Activated CD4-positive, alpha-beta T cell treated with anti-CD3 and anti-CD28 coated beads for 36 hours (primary cell): Measurements from ENCODE around the gene PPM1K. TPM values are rescaled to one million over a fixed set of nuclear protein-coding genes. Genes with fewer than 3 reads are reported as not detected.

ENCODE experiments used
- ATAC-seq: fragments of 200-7000 bp; cut with Tn5 transposase; one replicate; pipeline ENCODE4 v1.10.0; 2021; ENCODE audit warnings: mild to moderate bottlenecking, moderate library complexity
- CTCF ChIA-PET: fragments of 350-600 bp; sonication (Branson Sonifier 250); formaldehyde crosslinking; loops from one replicate; lab custom pipeline; 2021; ENCODE audit warnings: antibody characterized with exemption; lab: Charles Lee
- POLR2A ChIA-PET: fragments of 350-600 bp; sonication (Branson Sonifier 250); formaldehyde crosslinking; loops from one replicate; lab custom pipeline; 2021; ENCODE audit warnings: antibody characterized with exemption, inconsistent platforms; lab: Charles Lee
- DNase-seq: peaks from one replicate; pipeline ENCODE4 v3.0.0-alpha.2; 2020
- H3K27ac Mint-ChIP-seq: one replicate; pipeline ENCODE4 v1.8.0; 2021; ENCODE audit warnings: mixed read lengths
- H3K27me3 Mint-ChIP-seq: one replicate; pipeline ENCODE4 v1.8.0; 2021; ENCODE audit warnings: mixed read lengths
- H3K36me3 Mint-ChIP-seq: one replicate; pipeline ENCODE4 v1.8.0; 2021; ENCODE audit warnings: low read depth, mixed read lengths
- H3K4me1 Mint-ChIP-seq: one replicate; pipeline ENCODE4 v1.8.0; 2021; ENCODE audit warnings: mixed read lengths
- H3K4me3 Mint-ChIP-seq: one replicate; pipeline ENCODE4 v1.8.0; 2021; ENCODE audit warnings: mild to moderate bottlenecking, moderate library complexity, mixed read lengths
- H3K9me3 Mint-ChIP-seq: one replicate; pipeline ENCODE4 v1.8.0; 2021; ENCODE audit warnings: low read depth, mixed read lengths
- intact Hi-C, 2 experiments: fragments of 100-400 bp; cut with DNase I in 1 of 2; cut with micrococcal nuclease in 1 of 2; formaldehyde crosslinking; loops; one replicate each; pipeline versions ENCODE4 v1.14.2 to v1.15.1; 2022 to 2024; cut with DNase I, micrococcal nuclease
- total RNA-seq, 2 experiments: library from RNA; stranded (reverse); gene quantifications; one replicate each; pipeline ENCODE4 v1.2.3, GENCODE V29; 2021

The PPM1K gene
- total RNA-seq, 2 experiments from 2014 or later = 44.2 to 53.4 TPM

DNA sequence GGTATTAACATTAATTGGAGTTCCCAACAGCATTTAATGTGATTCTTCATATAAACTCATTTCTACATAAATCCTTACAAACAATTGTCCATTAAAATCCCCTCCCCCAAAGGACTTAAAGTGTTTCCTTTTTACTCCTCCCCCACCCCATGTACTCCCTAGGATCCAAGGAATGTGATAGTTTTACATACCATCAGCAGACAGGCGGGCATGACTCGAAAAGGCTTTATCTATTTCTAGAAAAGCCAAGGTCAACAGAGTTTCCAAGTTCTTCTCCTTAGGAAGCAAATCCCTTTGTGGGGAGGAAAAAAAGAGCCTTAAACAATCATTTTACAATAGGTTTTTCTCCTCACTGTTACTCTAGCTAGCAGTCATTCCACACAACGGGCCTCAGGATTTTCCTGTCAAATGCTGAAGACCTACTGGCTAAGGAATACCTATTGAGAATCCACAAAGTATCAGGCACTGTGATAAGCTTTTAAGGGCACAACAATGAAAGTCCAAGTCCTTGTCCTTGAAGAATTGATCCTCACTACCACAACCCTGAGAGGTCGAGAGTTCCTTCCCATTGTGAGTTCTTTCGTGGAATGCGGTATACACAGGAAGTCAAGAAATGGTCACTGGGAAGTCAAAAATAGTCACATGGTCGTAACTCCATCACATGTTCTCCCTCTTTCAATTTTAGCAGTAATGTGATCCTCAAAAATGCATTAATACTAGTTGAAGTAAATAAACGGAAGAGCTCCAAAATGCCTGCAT is 7.2 kb downstream of the PPM1K start:
- H3K4me1 Mint-ChIP-seq = peaks cover 43% of the 10 kb centered on the region

DNA sequence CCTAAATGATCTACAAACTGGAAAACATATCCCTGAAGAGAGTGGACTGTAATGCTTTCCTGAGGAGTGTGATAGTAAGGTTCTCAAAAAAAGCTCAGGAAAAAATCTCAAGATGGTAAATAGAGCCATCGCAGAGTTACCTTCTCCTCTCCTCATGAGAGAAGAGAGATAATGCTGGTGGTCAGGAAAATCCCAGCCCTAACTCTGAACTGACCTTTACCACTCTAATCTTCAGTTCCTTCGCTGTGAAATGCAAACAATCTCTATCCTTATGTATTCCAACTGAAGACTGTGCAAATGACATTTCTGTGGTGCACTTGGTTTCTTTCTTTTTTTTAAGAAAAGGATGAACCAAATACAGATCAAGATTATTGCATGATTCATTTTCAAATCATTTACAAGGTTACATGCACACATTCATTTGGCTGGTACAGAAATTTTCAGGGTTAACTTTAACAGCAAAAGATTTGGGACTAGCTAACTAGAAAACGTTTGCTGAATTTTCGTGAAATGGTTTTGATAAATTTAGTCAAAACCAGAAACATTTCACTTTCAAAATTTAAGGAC is 8.3 kb downstream of the PPM1K start:
- H3K4me1 Mint-ChIP-seq = peaks cover 34% of the 10 kb centered on the region
- no peak overlapping the region for H3K27ac Mint-ChIP-seq
- ATAC-seq (no peak), DNase-seq (no peak)
- CTCF ChIA-PET = no interaction called here
- intact Hi-C loops = no loop called here
- POLR2A ChIA-PET = no interaction called here
- H3K27me3 Mint-ChIP-seq = no peaks in the 10 kb centered on the region
- no peaks in the 10 kb centered on the region for H3K9me3 Mint-ChIP-seq
- no peak overlapping the region for H3K4me3 Mint-ChIP-seq
- H3K36me3 Mint-ChIP-seq = peaks cover 37% of the 10 kb centered on the region

More for the DNA sequence above, 7.2 kb downstream of the PPM1K start:
- H3K9me3 Mint-ChIP-seq = no peaks in the 10 kb centered on the region
- ChIA-PET CTCF (no interaction called here), POLR2A (no interaction called here)
- DNase-seq = no peak
- no peaks in the 10 kb centered on the region for H3K27me3 Mint-ChIP-seq
- intact Hi-C loops = no loop called here
- H3K36me3 Mint-ChIP-seq = peaks cover 43% of the 10 kb centered on the region
- H3K4me3 Mint-ChIP-seq = no peak overlapping the region
- ATAC-seq = no peak
- H3K27ac Mint-ChIP-seq = no peak overlapping the region

DNA sequence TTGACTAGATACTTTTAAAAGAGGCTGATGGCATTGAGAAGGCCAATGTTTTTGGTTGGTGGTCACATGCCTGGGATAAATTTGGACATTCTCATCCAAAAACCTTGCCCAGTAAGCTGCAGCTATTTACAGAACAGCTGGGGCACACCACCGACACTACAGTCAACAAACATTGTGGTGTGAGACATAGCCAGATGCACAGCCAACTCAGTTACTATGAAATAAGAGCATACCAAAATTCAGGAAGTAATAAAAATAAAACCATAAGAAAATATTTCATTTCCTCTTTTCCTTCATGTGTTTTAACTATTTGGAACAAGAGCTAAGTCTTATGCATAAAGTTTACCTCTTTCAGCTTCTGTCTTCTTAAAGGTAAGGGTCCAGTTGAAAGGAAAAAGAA is 8.8 kb downstream of the PPM1K start:
- intact Hi-C loops = no loop called here
- ATAC-seq (no peak), DNase-seq (no peak)
- Mint-ChIP-seq H3K27ac (no peak overlapping the region), H3K36me3 (peaks cover 38% of the 10 kb centered on the region), H3K4me3 (no peak overlapping the region), H3K9me3 (no peaks in the 10 kb centered on the region), H3K4me1 (peaks cover 32% of the 10 kb centered on the region), H3K27me3 (no peaks in the 10 kb centered on the region)
- ChIA-PET POLR2A (no interaction called here), CTCF (no interaction called here)

DNA sequence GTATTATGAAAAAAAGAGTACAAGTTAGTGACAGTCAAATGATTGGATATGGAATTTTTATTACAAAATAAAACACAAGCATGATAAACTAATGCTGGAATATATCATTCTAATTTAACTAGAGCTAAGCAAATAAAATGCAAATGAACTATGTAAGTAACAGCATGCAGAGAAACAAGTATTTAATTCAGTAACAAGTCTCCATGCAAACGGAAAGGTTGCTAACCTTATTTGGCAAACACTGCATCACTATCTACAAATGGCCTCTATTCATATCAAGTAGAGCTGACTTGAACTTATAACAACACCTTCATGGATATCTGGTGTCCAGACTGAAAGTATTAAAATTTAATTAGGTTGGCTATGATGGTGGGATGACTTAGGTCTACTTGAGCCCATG is 15.4 kb downstream of the PPM1K start:
- Mint-ChIP-seq H3K27me3 (no peaks in the 10 kb centered on the region), H3K27ac (no peak overlapping the region), H3K4me1 (no peaks in the 10 kb centered on the region), H3K36me3 (peaks cover 16% of the 10 kb centered on the region), H3K4me3 (no peak overlapping the region), H3K9me3 (no peaks in the 10 kb centered on the region)
- POLR2A ChIA-PET = no interaction called here
- CTCF ChIA-PET = interaction anchor here (0.8 to 1.1 kb wide), 3 partner anchors 10 to 420 kb away, joined by 3 to 4 read pairs (median 4); no protein-coding TSS in a partner anchor
- no peak for ATAC-seq
- intact Hi-C loops = no loop called here
- DNase-seq = no peak

DNA sequence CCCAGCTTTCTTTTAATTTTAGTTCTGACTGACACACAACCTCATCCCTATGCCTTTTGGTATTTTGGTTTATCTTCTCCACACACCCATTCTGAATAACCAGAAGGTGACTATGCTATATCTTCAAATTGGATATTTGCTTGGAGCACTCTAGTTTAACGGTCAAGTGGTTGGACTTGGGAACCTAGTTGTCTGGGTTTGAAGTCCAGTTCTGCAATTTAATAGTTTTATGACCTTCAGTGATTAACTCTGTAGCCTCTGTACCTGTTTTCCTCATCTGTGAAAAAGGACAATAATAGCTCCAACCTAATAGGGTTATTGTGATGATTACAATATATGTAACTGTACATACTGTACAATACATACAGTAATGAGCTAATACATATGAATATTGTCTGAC is 20.0 kb downstream of the PPM1K start:
- H3K9me3 Mint-ChIP-seq = no peaks in the 10 kb centered on the region
- POLR2A ChIA-PET = no interaction called here
- CTCF ChIA-PET = interaction anchor here (1.0 to 1.3 kb wide), 2 partner anchors 9 to 251 kb away, joined by 3 read pairs; no protein-coding TSS in a partner anchor
- intact Hi-C loops = no loop called here
- H3K36me3 Mint-ChIP-seq = peaks cover 30% of the 10 kb centered on the region
- no peaks in the 10 kb centered on the region for H3K27me3 Mint-ChIP-seq
- H3K4me1 Mint-ChIP-seq = no peaks in the 10 kb centered on the region
- H3K4me3 Mint-ChIP-seq = no peak overlapping the region
- H3K27ac Mint-ChIP-seq = no peak overlapping the region
- ATAC-seq (no peak), DNase-seq (no peak)

DNA sequence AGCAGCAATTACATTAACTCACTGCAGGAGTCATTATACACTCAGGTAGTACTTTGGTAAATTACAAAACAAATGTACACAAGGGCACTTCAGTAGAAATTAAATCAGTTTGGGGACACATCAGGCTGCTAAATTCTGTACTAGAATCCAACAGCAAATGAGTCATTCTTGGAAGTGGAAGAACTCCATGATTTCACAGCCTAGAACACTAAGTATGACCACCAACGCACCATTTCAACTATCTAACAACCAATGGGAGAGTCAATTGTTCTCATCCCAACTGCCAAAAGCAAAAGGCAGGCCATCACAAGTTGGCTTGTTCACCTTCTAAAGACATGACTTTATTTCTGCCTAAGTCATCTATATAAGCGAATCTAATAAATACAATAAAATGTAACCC is 26.6 kb downstream of the PPM1K start:
- H3K36me3 Mint-ChIP-seq = peaks cover 21% of the 10 kb centered on the region
- no peak for DNase-seq
- H3K4me3 Mint-ChIP-seq = no peak overlapping the region
- ChIA-PET POLR2A (no interaction called here), CTCF (no interaction called here)
- no peaks in the 10 kb centered on the region for H3K9me3 Mint-ChIP-seq
- intact Hi-C loops = no loop called here
- no peaks in the 10 kb centered on the region for H3K27me3 Mint-ChIP-seq
- no peak for ATAC-seq
- no peaks in the 10 kb centered on the region for H3K4me1 Mint-ChIP-seq
- H3K27ac Mint-ChIP-seq = no peak overlapping the region

DNA sequence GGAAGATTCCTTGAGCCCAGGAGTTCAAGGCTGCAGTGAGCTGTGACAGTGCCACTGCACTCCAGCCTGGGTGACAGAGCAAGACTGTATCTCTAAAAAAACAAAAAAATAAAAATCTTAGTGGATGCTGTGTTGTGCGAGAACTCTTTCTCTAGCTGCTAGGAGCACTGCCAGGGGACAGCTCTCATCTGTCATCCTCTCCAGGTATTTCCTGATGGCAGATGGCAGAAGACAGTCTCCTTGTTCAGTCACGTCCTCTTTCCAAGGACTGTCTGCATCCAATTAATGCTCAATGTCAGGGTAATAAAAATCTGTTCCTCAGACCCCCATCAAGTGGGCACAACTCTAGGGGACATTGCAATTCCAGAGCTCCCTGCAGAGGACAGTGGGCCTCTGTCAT is 29.2 kb downstream of the PPM1K start:
- H3K36me3 Mint-ChIP-seq = peaks cover 6% of the 10 kb centered on the region
- POLR2A ChIA-PET = interaction anchor here (0.7 kb wide), 1 partner anchor 392 kb away, joined by 3 read pairs; no protein-coding TSS in a partner anchor
- intact Hi-C loops = no loop called here
- no peak overlapping the region for H3K27ac Mint-ChIP-seq
- no peaks in the 10 kb centered on the region for H3K9me3 Mint-ChIP-seq
- ATAC-seq (no peak), DNase-seq (no peak)
- CTCF ChIA-PET = interaction anchor here (0.7 to 1.4 kb wide), 3 partner anchors 13 to 43 kb away, joined by 3 to 4 read pairs (median 3); no protein-coding TSS in a partner anchor
- no peaks in the 10 kb centered on the region for H3K4me1 Mint-ChIP-seq
- no peaks in the 10 kb centered on the region for H3K27me3 Mint-ChIP-seq
- no peak overlapping the region for H3K4me3 Mint-ChIP-seq

DNA sequence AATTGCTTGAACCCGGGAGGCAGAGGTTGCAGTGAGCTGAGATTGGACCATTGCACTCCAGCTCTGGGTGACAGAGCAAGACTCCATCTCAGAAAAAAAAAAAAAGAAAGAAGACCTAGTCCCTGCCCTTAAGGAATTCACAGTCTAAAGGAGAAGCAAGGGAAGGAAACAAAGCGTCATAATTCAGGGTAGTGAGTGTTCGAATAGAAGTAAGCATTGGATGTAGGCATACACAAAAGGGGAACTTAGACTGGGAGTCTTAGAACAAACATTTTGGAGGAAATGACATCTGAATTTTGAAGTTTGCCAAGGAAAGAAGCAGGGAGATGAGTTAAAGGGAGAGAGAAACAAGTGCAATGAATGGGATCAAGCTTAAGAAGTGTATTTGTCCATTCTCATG is 32.4 kb downstream of the PPM1K start:
- POLR2A ChIA-PET = no interaction called here

DNA sequence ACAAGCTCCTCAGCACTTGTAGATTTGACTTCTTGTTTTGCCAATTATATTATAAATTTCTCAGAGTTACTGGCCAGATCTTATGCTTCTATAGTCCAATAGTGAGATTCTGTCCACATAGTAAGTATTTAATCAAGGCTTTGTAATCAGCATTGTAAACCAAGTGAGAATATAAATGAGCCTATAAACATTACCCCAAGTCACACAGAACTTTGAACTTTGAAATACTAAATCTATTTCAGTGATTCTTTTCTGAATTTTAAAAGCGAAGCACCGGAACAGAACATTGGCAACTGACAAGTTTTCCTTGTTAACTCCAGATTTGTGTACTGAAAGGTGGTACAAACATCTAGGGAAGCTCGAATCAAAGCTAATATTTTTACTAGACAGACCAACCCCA is 37.2 kb downstream of the PPM1K start:
- no peaks in the 10 kb centered on the region for H3K9me3 Mint-ChIP-seq
- no peak overlapping the region for H3K27ac Mint-ChIP-seq
- H3K36me3 Mint-ChIP-seq = no peaks in the 10 kb centered on the region
- no peaks in the 10 kb centered on the region for H3K27me3 Mint-ChIP-seq
- intact Hi-C loops = no loop called here
- DNase-seq = no peak
- CTCF ChIA-PET = interaction anchor here (0.6 to 1.2 kb wide), 3 partner anchors 9 to 12 kb away, joined by 3 read pairs; no protein-coding TSS in a partner anchor
- ATAC-seq = no peak
- H3K4me1 Mint-ChIP-seq = peaks cover 9% of the 10 kb centered on the region
- H3K4me3 Mint-ChIP-seq = no peak overlapping the region
- POLR2A ChIA-PET = no interaction called here

More for the DNA sequence above, 32.4 kb downstream of the PPM1K start:
- no peak overlapping the region for H3K4me3 Mint-ChIP-seq
- DNase-seq (no peak), ATAC-seq (no peak)
- H3K27ac Mint-ChIP-seq = no peak overlapping the region
- no peaks in the 10 kb centered on the region for H3K9me3 Mint-ChIP-seq
- no peaks in the 10 kb centered on the region for H3K4me1 Mint-ChIP-seq
- CTCF ChIA-PET = no interaction called here
- no peaks in the 10 kb centered on the region for H3K36me3 Mint-ChIP-seq
- no peaks in the 10 kb centered on the region for H3K27me3 Mint-ChIP-seq
- intact Hi-C loops = no loop called here

DNA sequence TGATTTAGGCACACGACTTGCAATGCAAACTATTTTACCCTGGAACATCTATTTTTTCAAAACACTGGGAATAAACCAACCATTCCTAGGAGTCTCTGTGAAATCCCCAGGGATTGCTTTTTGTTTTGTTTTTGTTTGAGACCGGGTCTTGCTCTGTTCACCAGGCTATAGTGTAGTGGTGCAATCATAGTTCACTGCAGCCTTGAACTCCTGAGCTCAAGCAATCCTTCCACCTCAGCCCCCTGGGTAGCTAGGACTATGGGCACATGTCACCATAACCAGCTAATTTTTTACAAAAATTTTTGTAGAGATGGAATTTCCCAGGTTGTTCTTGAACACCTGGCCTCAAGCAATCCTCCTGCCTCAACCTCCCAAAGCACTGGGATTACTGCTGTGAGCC is 37.8 kb downstream of the PPM1K start:
- Mint-ChIP-seq H3K36me3 (no peaks in the 10 kb centered on the region), H3K27me3 (no peaks in the 10 kb centered on the region), H3K27ac (no peak overlapping the region), H3K4me1 (peaks cover 9% of the 10 kb centered on the region), H3K4me3 (no peak overlapping the region), H3K9me3 (no peaks in the 10 kb centered on the region)
- DNase-seq (no peak), ATAC-seq (no peak)
- CTCF ChIA-PET = interaction anchor here (0.6 to 1.2 kb wide), 3 partner anchors 9 to 12 kb away, joined by 3 read pairs; no protein-coding TSS in a partner anchor
- POLR2A ChIA-PET = no interaction called here
- intact Hi-C loops = no loop called here

DNA sequence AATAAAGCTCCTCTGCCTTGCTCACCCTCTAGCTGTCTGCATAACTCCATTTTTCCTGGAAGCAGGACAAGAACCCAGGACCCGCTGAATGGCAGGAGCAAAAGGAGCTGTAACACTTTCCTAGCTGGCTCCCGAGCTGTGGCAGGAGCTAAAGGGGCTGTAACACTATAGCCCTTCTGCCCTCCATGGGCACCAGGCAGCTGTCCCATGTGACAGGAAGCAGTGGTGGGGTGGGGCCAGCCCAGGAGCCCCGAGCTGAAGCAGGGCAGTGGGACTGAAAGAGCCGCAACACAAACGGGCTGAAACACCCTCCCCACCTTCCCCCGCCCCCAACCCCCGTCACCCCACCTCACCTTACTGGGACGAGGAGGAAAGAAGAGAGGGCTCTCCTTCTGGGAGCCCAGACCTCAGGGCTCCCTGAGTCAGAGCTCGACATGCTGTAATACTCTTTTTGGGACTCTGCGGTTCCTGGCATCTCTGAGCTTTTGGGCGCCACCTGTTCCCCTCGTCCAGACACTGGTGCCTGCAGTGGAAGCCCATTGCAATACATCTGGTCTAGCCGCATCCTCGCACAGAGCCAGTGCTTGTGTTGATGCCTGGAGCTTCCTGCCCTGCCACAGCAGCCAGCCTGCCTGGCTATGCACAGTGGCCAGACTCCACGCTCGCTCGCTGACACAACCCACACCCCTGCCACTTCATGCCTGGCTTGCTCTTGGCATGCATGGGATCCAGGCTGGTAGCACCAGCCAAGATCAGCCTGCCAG is 39.4 kb downstream of the PPM1K start:
- POLR2A ChIA-PET = no interaction called here
- Mint-ChIP-seq H3K9me3 (no peaks in the 10 kb centered on the region), H3K4me1 (peaks cover 9% of the 10 kb centered on the region), H3K27me3 (no peaks in the 10 kb centered on the region), H3K4me3 (no peak overlapping the region), H3K36me3 (no peaks in the 10 kb centered on the region), H3K27ac (no peak overlapping the region)
- CTCF ChIA-PET = interaction anchor here (0.7 to 0.8 kb wide), 2 partner anchors 89 to 270 kb away, joined by 3 read pairs; no protein-coding TSS in a partner anchor
- DNase-seq = peak; percentile 36
- intact Hi-C loops = no loop called here
- ATAC-seq = peak; percentile 74
